HG03469 (cell line): ENCODE data around the gene TIAM1.

Source experiments
- ATAC-seq: cut with Tn5 transposase; IDR thresholded peaks from one replicate; pipeline ENCODE4 v1.9.1; 2021; ENCODE audit warnings: mild to moderate bottlenecking, moderate library complexity, moderate number of reproducible peaks; ENCODE audit not compliant: unreplicated experiment

Gene TIAM1

GRCh38 chr21:31335957-31336738, 7.9 kb downstream of the TIAM1 start:
- ATAC-seq: no peak

- no peak for ATAC-seq
Observed at GRCh38 chr21:31334648-31335121, 9.4 kb downstream of the TIAM1 start.

GRCh38 chr21:31332525-31332924, 11.5 kb downstream of the TIAM1 start:
- no peak for ATAC-seq

- ATAC-seq: no peak
Observed at GRCh38 chr21:31331231-31331630, 12.8 kb downstream of the TIAM1 start.

- ATAC-seq: no peak
Observed at GRCh38 chr21:31330144-31330483, 13.9 kb downstream of the TIAM1 start.

GRCh38 chr21:31329456-31330143, 14.5 kb downstream of the TIAM1 start:
- no peak for ATAC-seq

- peak; percentile 96 for ATAC-seq
Observed at GRCh38 chr21:31326522-31327242, 17.4 kb downstream of the TIAM1 start.

GRCh38 chr21:31318971-31319370, 25.1 kb downstream of the TIAM1 start:
- no peak for ATAC-seq

- no peak for ATAC-seq
Observed at GRCh38 chr21:31317688-31318087, 26.4 kb downstream of the TIAM1 start.

- no peak for ATAC-seq
Observed at GRCh38 chr21:31316488-31317169, 27.4 kb downstream of the TIAM1 start.

GRCh38 chr21:31316072-31316471, 28.0 kb downstream of the TIAM1 start:
- ATAC-seq: no peak

GRCh38 chr21:31310750-31311149, 33.3 kb downstream of the TIAM1 start:
- no peak for ATAC-seq

GRCh38 chr21:31308584-31308983, 35.5 kb downstream of the TIAM1 start:
- ATAC-seq: no peak

GRCh38 chr21:31305888-31306287, 38.2 kb downstream of the TIAM1 start:
- no peak for ATAC-seq

- ATAC-seq: no peak
Observed at GRCh38 chr21:31299291-31300147, 44.5 kb downstream of the TIAM1 start.

GRCh38 chr21:31298618-31299269, 45.3 kb downstream of the TIAM1 start:
- ATAC-seq: no peak

GRCh38 chr21:31297806-31298205, 46.3 kb downstream of the TIAM1 start:
- no peak for ATAC-seq

- no peak for ATAC-seq
Observed at GRCh38 chr21:31295676-31296075, 48.4 kb downstream of the TIAM1 start.

GRCh38 chr21:31294691-31295090, 49.4 kb downstream of the TIAM1 start:
- ATAC-seq: no peak

GRCh38 chr21:31293986-31294385, 50.1 kb downstream of the TIAM1 start:
- ATAC-seq: no peak
